HG02642 (cell line): ENCODE data around the gene MYH7B.

Experiments
- ATAC-seq: cut with Tn5 transposase; IDR thresholded peaks from one replicate; pipeline ENCODE4 v1.9.1; 2021; ENCODE audit warnings: mild to moderate bottlenecking; ENCODE audit not compliant: unreplicated experiment, poor library complexity

Gene MYH7B

GRCh38 chr20:34943808-34944567 is 11.7 kb upstream of the MYH7B start:
- ATAC-seq = no peak

DNA sequence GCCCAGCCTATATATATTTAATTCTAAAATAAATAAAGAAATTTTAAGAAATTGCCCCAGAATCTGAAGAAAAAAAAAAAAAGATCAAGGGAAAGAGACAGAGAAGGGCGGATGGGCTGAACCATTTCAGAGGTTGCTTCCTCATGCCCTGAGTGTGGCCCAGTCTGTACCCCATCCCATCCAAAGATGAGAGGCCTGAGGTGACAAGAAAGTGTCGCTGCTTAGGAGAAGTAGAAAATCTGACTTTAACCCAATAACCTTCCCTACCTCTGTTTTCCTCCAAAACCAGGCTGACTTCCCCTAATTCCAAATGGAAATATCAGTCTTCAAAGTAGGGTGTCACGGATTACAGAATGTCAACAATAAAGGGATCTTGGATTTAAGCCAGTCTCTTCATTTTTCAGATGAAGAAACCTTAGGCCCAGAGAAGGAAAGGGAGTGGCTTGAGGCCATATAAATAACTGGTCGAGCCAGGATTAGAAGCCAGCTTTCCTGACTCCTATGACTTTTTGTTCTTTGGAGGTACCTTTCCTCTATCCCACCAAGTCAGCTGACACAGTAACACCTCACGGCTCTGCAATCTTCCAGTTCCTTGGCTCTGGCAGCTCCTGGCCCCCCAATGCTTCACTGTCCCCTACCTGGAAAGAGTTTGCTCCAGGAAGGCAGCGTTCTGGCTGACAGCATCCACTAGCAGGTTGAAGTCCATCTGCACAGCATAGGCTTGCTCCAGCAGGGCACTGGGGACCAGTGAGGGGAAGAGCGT is 10.2 kb upstream of the MYH7B start:
- ATAC-seq = no peak

DNA sequence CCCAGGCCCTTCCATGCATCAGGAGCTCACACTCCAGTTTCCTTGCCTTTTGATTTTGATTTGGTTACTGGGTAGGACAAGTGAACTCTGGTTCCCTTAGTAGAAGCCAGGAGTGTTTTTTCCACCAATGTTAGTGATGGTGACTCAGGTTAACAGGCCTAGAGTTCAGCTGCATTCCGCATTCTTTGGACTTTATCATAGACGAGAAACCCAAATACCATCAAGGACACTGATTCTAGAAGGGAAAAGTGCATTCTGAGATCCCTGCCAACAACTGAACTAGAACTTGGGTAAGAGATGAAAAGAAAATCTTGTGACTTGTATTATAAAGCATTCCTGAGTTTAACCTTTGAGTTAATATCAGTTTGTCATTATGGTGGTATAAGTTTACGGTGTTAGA is 9.0 kb upstream of the MYH7B start:
- ATAC-seq = no peak

- ATAC-seq = no peak
These were observed 8.3 kb upstream of the MYH7B start for GRCh38 chr20:34947336-34947735.

- no peak for ATAC-seq
These were observed 7.6 kb upstream of the MYH7B start for GRCh38 chr20:34948030-34948429.

DNA sequence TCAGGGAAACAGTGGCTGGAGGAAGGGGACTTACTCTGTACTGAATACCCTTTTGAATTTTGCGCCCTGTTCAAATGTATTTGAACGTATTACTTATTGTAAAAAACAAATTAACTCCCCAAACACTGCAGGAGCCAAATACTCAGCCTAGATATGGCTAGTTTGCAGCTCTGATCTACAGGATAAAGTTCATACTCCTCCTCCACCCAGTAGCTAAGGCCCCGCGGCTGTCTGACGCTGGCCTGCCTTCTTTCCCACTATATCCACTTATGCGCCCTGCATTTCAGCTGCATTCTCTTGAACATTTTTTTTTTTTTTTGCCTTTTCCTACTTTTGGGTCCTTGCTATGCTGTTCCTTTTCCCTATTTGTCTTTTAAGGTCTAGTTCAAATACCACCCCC is 6.5 kb upstream of the MYH7B start:
- ATAC-seq = no peak

DNA sequence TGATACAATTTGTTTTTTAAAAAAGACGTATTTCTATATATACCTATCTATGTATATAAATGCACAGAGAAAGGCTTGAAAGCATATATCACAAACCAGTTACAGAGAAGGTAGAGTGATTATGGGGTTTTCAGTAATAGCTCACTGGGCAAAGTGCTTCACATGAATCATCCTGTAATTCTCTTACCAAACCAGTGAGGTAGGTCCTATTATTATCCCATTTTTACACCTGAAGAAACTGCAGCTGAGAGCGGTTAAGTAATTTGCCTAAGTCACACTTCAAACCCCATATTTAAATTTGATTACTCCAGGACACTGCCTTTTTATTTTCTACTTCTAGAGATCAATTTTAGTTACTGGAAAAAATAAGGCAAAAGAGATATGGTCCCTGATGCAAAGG is 4.4 kb upstream of the MYH7B start:
- no peak for ATAC-seq

- ATAC-seq = no peak
These were observed 4.0 kb upstream of the MYH7B start for GRCh38 chr20:34951652-34952051.

DNA sequence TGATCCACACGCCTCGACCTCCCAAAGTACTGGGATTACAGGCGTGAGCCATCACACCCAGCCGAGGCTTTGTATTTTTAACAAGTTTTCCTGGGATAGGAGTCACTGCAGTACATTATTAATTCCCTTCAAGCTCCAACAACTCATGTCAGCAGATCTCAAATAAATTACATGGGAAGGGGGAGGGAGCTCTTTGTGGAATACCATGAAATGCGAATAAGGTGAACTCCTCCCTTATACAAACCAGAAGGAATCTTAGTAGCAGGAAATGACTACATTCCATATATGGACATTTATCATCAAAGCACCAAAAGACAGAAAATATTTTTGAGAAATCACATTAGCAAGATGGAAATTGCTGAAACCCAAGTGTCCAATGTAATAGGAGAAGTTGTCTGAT is 3.0 kb upstream of the MYH7B start:
- ATAC-seq = no peak

DNA sequence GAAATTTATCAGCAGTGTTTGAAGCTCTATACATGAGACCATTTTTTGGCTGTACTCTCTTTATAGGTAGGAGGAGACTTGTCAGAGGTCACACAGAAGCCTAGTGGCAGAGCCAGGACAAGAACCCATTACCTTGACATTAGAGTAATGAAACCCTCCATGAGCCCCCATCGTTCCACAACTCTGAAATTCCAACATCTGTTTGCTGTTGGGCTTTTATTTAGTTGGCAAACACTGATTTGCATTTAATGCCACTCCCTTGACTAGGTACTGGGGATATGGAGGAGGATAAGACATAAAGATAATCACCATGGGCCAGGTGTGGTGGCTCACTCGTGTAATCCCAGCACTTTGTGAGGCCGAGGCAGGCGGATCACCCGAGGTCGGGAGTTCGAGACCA is 1.7 kb upstream of the MYH7B start:
- ATAC-seq = no peak

GRCh38 chr20:34954904-34955230 is 801 bp upstream of the MYH7B start:
- ATAC-seq = no peak

GRCh38 chr20:34956041-34956458 is 382 bp downstream of the MYH7B start:
- no peak for ATAC-seq

DNA sequence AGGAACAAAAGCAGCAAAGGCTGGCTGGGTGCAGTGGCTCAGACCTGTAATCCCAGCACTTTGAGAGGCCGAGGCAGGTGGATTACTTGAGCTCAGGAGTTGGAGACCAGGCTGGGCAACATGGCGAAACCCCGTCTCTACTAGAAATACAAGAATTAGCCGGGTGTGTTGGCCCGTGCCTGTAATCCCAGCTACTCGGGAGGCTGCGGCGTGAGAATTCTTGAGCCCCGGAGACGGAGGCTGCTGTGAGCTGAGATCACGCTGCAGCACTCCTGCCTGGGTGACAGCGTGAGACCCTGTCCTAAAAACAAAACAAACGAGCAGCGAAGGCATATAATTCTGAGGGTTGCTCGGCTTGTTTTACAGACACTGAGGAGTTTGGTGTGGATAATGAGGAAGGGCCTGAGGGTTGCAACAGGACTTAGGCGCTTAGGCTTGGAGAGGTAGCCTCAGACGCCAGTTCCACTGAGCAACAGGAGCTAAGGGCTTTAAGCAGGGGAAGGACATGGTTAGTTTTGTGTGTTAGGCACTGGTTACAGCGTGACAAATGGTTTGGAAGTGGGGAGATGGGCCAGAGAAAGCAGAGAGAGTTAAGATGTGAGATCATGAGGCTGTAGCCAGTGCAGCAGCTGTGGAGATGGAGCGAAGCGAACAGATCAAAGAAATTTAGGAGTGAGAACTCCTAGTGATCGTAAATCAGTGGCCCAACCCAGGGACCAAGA is 1.2 kb downstream of the MYH7B start:
- no peak for ATAC-seq

- ATAC-seq = no peak
These were observed 8.8 kb downstream of the MYH7B start for GRCh38 chr20:34964486-34964885.

GRCh38 chr20:34965051-34965450 is 9.4 kb downstream of the MYH7B start:
- no peak for ATAC-seq

GRCh38 chr20:34967421-34967820 is 11.8 kb downstream of the MYH7B start:
- ATAC-seq = no peak

GRCh38 chr20:34968042-34968775 is 12.5 kb downstream of the MYH7B start:
- ATAC-seq = no peak

DNA sequence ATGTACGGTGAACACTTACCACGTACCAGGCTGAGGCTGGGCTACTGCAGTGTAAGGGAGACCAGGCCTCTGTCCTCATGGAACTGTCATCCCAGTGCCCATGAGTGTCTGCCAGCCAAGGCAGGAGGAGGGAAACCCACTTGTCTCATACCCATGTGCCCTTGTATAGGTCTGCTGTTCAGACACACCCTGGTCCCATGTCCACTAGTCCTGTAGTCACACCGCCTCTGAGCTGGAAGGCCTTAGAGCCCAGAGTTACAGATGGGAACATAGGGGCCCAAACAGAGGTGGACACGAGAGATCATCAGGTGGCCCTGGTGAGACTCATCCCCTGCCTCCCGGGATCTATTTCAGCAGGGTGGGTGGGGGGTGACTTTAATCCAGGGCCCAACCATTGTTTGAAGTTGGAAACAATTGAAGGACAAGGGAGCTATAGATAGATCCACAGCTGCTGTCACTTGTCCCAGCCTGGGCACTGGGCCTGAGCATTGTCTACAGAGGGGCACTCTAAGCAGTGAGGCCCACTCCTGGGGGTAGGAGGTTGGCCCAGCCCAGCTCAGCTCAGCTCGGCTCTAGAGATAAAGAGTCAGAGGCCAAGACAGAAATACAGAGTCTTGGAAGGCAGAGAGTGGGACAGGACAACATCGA is 14.6 kb downstream of the MYH7B start:
- ATAC-seq = no peak

DNA sequence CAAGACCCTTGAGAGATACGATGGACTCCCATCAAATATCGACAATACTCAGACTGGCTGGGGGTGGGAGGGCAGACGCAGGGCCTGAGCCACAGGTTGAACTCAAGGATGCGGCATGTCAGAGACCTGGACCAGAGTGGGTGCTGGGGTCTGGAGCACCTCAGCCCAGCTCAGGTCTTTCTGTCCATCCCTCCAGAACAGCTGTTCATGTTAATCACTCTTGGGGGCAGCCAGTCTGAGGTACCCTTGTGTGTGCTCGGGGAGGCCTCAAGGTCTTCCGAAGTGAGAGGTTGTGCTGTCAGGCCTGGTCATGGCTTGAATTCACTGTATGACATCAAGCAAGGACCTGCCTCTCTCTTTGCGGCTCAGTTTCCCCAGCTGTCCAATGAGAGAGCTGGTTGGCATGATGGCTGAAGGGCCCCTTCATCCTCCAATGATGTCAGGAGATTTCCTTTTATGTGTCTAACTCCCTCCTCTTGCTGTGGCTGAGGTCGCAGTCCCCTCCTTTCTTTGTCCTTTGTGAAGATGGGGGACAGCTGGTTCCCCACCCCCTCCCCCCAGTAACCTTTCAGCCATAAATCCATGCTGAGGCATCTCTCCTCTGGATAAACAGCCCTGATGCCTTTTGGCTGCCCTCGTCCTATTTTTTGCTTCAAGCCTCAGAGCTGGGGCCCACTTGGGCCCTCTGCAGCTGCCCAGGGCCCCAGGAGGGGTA is 15.3 kb downstream of the MYH7B start:
- ATAC-seq = no peak
